Caco-2 (cell line): ENCODE data around the gene TPRX1. TPM values are rescaled to one million over a fixed set of nuclear protein-coding genes. Genes with fewer than 3 reads are reported as not detected.
A peak's percentile ranks its signal among the peaks of the same experiment; 100 is the strongest.
"Not testable (repeated sequence)": the region's sequence is repeated elsewhere in the genome, so short reads cannot be mapped to it uniquely, and the experiment has no call there.

Experiments used
- BruUV-seq: library from RNA; stranded (reverse); fragments of 400-500 nt; replicated peaks from 2 replicates; lab custom pipeline; 2021; lab: Mats Ljungman, UMichigan
- CTCF ChIA-PET: fragments of 300-600 bp; sonication (Branson Sonifier 250); formaldehyde crosslinking; loops from one replicate; lab custom pipeline; 2022; ENCODE audit warnings: antibody characterized with exemption; lab: Charles Lee
- POLR2A ChIA-PET: fragments of 300-600 bp; sonication (Branson Sonifier 250); formaldehyde crosslinking; loops from one replicate; lab custom pipeline; 2022; ENCODE audit warnings: antibody characterized with exemption; lab: Charles Lee
- DNase-seq, 2 experiments: peaks; one replicate each; pipeline versions ENCODE4 v3.0.0 to v3.0.0-alpha.2; 2020 to 2022
- H3K27me3 ChIP-seq: replicated peaks from 2 replicates; pipeline ENCODE4 v1.6.0; 2011; ENCODE audit warnings: low read length; ENCODE audit not compliant: control insufficient read depth, insufficient read depth
- H3K36me3 ChIP-seq: 2 replicates; pipeline ENCODE4 v1.5.1; 2011; ENCODE audit warnings: low read length; ENCODE audit not compliant: control insufficient read depth, insufficient read depth
- H3K4me1 ChIP-seq: fragments of 250-450 bp; sonication (Bioruptor Pico); 2 replicates; pipeline ENCODE4 v1.5.1; 2020; ENCODE audit warnings: mild to moderate bottlenecking
- H3K4me3 ChIP-seq: 2 replicates; pipeline ENCODE4 v1.5.1; 2011; ENCODE audit warnings: low read depth, mild to moderate bottlenecking, control low read depth, low read length
- H3K9me3 ChIP-seq: fragments of 250-450 bp; sonication (Bioruptor Pico); 2 replicates; pipeline ENCODE4 v1.5.1; 2020; ENCODE audit warnings: mild to moderate bottlenecking, moderate library complexity
- H3K27ac Mint-ChIP-seq: one replicate; pipeline ENCODE4 v1.8.0; 2022; ENCODE audit warnings: mixed read lengths; ENCODE audit not compliant: unreplicated experiment
- H3K27me3 Mint-ChIP-seq: one replicate; pipeline ENCODE4 v1.8.0; 2022; ENCODE audit warnings: mixed read lengths; ENCODE audit not compliant: insufficient read depth, unreplicated experiment
- H3K36me3 Mint-ChIP-seq: one replicate; pipeline ENCODE4 v1.8.0; 2022; ENCODE audit warnings: mild to moderate bottlenecking, mixed read lengths; ENCODE audit not compliant: insufficient read depth, unreplicated experiment
- H3K4me1 Mint-ChIP-seq: one replicate; pipeline ENCODE4 v1.8.0; 2022; ENCODE audit warnings: low read depth, mixed read lengths; ENCODE audit not compliant: unreplicated experiment
- H3K4me3 Mint-ChIP-seq: one replicate; pipeline ENCODE4 v1.8.0; 2022; ENCODE audit warnings: mild to moderate bottlenecking, moderate library complexity, mixed read lengths; ENCODE audit not compliant: unreplicated experiment
- H3K9me3 Mint-ChIP-seq: one replicate; pipeline ENCODE4 v1.8.0; 2022; ENCODE audit warnings: mixed read lengths; ENCODE audit not compliant: unreplicated experiment
- intact Hi-C: fragments of 100-400 bp; cut with micrococcal nuclease; formaldehyde crosslinking; loops from one replicate; pipeline ENCODE4 v1.10.0; 2022; ENCODE audit not compliant: unreplicated experiment
- total RNA-seq: library from RNA; stranded (reverse); gene quantifications from 2 replicates; pipeline ENCODE4 v1.2.3, GENCODE V29; 2022
- TF ChIP-seq, protein P1 (sequence below), 2 experiments: fragments of 200-600 bp in 1 of 2; IDR thresholded peaks; 1 replicate in 1 of 2; 2 replicates in 1 of 2; pipeline versions ENCODE4 v1.5.1 to v1.8.0; 2011 to 2022; ENCODE audit warnings: antibody characterized with exemption in 1 of 2, control low read depth in 1 of 2, inconsistent platforms in 1 of 2, low read depth in 1 of 2, low read length in 1 of 2, mild to moderate bottlenecking in 1 of 2, moderate library complexity in 1 of 2; ENCODE audit not compliant: insufficient read depth in 1 of 2, severe bottlenecking in 1 of 2, unreplicated experiment in 1 of 2

Gene TPRX1
- total RNA-seq, 1 experiment from 2014 or later, result not detected

DNA sequence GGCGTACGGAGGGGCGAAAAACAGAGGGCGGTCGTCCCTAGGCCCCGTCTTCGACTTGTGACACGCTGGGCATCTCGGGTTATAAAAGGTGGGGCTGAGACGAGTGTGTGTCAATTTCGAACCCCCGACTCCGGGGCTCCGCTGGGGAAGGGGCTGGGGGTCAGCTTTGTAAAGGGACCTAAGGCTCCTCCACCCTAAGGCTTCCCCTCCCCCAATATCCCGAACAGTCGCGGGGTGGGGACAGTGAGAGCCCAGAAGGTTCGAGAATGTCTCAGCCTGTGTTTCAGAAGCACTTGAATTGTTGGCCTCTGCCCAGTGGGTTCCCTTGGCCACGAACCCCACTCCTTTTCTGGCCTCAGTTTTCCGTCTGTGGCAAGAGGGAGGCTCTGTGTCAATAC is 25.4 kb downstream of the TPRX1 start:
- H3K27me3 Mint-ChIP-seq, result no peaks in the 10 kb centered on the region
- peak overlapping the region; percentile 91 for H3K4me3 Mint-ChIP-seq
- no peaks in the 10 kb centered on the region for H3K27me3 ChIP-seq
- H3K27ac Mint-ChIP-seq, result peak overlapping the region; percentile 93
- peak overlapping the region; percentile 97 for H3K4me3 ChIP-seq
- POLR2A ChIA-PET, result no interaction called here
- TF ChIP-seq, protein P1, sequence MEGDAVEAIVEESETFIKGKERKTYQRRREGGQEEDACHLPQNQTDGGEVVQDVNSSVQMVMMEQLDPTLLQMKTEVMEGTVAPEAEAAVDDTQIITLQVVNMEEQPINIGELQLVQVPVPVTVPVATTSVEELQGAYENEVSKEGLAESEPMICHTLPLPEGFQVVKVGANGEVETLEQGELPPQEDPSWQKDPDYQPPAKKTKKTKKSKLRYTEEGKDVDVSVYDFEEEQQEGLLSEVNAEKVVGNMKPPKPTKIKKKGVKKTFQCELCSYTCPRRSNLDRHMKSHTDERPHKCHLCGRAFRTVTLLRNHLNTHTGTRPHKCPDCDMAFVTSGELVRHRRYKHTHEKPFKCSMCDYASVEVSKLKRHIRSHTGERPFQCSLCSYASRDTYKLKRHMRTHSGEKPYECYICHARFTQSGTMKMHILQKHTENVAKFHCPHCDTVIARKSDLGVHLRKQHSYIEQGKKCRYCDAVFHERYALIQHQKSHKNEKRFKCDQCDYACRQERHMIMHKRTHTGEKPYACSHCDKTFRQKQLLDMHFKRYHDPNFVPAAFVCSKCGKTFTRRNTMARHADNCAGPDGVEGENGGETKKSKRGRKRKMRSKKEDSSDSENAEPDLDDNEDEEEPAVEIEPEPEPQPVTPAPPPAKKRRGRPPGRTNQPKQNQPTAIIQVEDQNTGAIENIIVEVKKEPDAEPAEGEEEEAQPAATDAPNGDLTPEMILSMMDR (IDR thresholded peaks at IDR 0.05; ENCODE audit: insufficient read depth in 1 of 2, low read depth in 1 of 2, low read length in 1 of 2, severe bottlenecking in 1 of 2, unreplicated experiment in 1 of 2), result no peak
- BruUV-seq, result TSS peak; percentile 77
- H3K9me3 ChIP-seq, result no peaks in the 10 kb centered on the region
- CTCF ChIA-PET, result no interaction called here
- intact Hi-C loops, result no loop called here
- H3K9me3 Mint-ChIP-seq, result no peaks in the 10 kb centered on the region
- H3K36me3 Mint-ChIP-seq, result peaks cover 34% of the 10 kb centered on the region
- peaks cover 3% of the 10 kb centered on the region for H3K36me3 ChIP-seq
- no peak for DNase-seq
- H3K4me1 Mint-ChIP-seq, result peaks cover 20% of the 10 kb centered on the region
- peaks cover 14% of the 10 kb centered on the region for H3K4me1 ChIP-seq

DNA sequence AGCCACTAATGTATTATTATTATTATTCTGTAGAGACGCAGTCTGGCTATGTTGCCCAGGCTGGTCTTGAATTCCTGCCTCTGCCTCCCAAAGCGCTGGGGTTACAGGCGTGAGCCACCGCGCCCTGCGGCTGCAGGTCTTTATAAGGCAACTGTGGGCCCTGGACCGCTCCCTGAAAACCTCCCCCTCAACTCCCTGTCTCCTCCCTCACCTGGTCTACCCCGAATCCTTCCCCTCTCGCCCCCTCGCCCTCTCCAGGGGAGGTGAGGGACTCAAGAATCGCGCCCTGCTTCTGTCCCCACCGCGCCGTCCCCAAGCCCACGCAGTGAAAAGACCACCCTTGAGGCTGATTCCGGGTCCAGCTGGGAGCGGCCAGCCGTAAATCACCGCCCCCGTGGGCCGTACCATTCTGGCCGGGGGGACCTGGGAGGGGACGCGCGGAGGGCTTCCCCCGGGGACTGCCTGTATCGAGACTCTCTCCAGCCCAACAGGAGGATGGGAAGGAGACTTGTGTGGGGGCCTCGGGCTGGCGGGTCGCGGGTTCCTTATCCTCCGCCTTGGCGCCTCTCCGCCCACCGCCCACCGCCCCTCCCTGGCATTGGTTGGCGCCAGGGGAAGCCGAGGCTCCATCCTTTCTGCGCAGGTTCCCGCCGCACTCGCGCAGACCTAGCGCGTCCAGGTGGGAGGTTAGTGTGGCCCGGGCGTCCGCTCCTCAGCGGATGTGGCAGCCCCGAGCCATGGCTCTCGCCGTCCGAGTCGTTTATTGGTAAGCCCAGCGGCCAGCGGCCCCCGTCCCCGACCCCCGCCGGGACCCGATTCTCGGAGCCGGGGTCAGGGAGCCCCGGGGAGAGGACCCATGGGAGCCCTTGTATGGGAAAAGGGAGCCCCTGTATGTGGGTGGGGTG is 26.1 kb downstream of the TPRX1 start, which contains the start of gene SELENOW:
Gene SELENOW (plus strand): TSS at position 655 of the 905 bp plus-strand sequence. CDS start 83 bp downstream, at position 738.
- H3K4me1 Mint-ChIP-seq, result peaks cover 20% of the 10 kb centered on the region

DNA sequence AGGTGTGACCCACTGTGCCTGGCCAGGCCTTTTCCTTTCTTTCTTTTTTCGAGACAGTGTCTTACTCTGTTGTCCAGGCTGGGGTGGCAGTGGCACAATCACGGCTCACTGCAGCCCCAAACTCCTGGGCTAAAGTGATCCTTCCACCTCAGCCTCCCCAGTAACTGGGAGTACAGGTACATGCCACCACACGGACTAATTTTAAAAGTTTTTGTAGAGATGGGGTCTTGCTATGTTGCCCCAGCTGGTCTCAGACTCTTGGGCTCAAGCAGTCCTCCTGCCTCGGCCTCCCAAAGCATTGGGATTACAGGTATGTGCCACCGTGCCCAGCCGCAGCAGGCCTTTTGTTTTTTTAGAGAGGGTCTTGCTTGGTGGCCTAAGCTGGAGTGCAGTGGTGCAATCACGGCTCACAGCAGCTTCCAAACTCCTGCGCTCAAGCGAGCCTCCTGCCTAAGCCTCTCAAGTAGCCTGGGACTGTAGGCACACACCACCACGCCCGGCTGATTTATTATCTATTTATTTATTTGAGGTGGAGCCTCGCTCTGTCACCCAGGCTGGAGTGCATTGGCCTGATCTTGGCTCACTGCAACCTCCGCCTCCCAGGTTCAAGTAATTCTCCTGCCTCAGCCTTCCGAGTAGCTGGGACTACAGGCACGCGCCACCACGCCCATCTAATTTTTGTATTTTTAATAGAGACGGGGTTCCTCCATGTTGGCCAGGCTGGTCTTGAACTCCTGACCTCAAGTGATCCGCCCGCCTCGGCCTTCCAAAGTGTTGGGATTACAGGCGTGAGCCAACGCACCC is 26.9 kb downstream of the TPRX1 start:
- peak overlapping the region; percentile 97 for H3K4me3 ChIP-seq
- H3K9me3 ChIP-seq, H3K27me3 Mint-ChIP-seq, H3K9me3 Mint-ChIP-seq, DNase-seq, H3K27me3 ChIP-seq, H3K36me3 ChIP-seq, intact Hi-C loops: not testable (repeated sequence)
- Mint-ChIP-seq H3K36me3 (peaks cover 26% of the 10 kb centered on the region), H3K4me1 (peaks cover 20% of the 10 kb centered on the region), H3K27ac (peak overlapping the region; percentile 93), H3K4me3 (peak overlapping the region; percentile 91)
- CTCF ChIA-PET, result interaction anchor here (0.6 kb wide), 1 partner anchor 22 kb away, joined by 3 read pairs; no protein-coding TSS in a partner anchor
- POLR2A ChIA-PET, result interaction anchor here (0.7 kb wide), 1 partner anchor 233 kb away, joined by 3 read pairs; no protein-coding TSS in a partner anchor
- BruUV-seq, result TSS peak; percentile 68
- peaks cover 14% of the 10 kb centered on the region for H3K4me1 ChIP-seq

More for the DNA sequence above, 26.1 kb downstream of the TPRX1 start, which contains the start of gene SELENOW:
- Histone ChIP-seq H3K27me3 (no peaks in the 10 kb centered on the region), H3K4me3 (peak within 1 kb of the TSS; percentile 97), H3K36me3 (peaks cover 3% of the 10 kb centered on the region), H3K9me3 (no peaks in the 10 kb centered on the region), H3K4me1 (peaks cover 14% of the 10 kb centered on the region)
- H3K9me3 Mint-ChIP-seq, result no peaks in the 10 kb centered on the region
- ChIA-PET CTCF (no interaction called here), POLR2A (no interaction called here)
- H3K36me3 Mint-ChIP-seq, result peaks cover 32% of the 10 kb centered on the region
- H3K27me3 Mint-ChIP-seq, result no peaks in the 10 kb centered on the region
- no TSS peak for BruUV-seq
- H3K27ac Mint-ChIP-seq, result peak within 1 kb of the TSS; percentile 93
- peak within 1 kb of the TSS; percentile 91 for H3K4me3 Mint-ChIP-seq
- DNase-seq, result peak; percentile 85 to 88
- TF ChIP-seq, protein P1 (IDR thresholded peaks at IDR 0.05; ENCODE audit: insufficient read depth in 1 of 2, low read depth in 1 of 2, low read length in 1 of 2, severe bottlenecking in 1 of 2, unreplicated experiment in 1 of 2), result no peak
- intact Hi-C loops, result no loop called here
